Measurements from ENCODE around the gene FGFR3.

FGFR3 gene

DNA sequence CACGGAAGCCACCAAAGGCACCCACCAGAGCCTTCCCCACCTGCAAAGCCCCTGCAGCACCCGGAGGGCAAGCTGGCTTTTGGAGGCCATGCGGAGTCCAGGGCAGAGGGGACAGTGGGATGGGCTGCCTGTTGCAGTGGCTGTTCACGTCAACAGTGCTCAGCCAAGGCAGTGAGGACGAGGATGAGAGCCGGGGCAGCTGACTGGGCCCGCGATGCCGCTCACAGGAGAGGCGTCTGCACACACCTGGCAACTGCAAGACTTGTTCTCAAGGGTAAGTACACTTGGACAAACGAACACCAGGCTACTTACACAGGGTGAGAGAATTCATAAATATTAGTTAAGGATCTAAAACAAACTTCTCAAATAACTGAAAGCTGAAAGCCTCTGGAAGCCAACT is 19.6 kb downstream of the FGFR3 start:
- no peak for FAIRE-seq
- no peak for DNase-seq (ENCODE audit: extremely low spot score, insufficient read length, low read depth)

DNA sequence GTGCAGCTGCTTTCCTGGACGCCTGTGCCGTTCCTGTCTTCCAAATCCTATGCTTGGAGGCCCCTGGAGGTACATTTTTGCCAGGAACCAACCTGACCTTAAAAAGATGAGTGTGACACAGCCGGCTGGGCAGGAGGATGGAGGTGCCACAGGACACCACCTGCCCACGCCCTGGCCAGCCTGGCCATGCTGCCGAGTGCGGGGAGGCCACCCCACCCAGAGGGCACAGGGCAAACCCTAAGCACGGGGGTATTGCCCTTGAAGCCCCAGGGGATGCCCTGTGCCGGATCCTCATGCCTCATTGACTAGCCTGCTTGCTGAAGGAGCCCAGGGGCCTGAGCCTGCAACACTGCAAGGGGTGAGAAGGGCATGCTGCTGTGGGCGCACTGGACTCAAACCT is 20.1 kb downstream of the FGFR3 start:
- FAIRE-seq (no peak), DNase-seq (ENCODE audit: extremely low spot score, insufficient read length, low read depth) (no peak)

DNA sequence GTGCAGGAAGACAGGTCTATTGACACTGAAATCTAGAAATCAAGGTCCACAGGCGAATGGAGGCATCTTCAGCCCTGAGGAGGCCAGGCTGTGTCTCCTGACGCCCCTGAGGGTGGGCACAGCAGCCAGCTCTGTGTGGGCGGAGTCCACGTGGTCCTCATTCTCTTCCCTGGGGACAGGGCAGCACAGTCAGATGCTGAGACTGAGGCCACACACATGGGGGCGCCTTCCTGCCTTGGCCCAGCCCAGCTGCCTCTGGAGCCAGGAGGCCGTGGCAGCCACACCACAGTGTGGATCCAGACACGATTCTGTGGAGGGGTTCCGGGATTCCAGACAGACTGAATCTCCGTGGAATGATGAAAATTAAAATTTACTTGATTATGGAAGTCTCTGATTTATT is 20.8 kb downstream of the FGFR3 start:
- no peak for DNase-seq (ENCODE audit: extremely low spot score, insufficient read length, low read depth)
- FAIRE-seq: no peak

DNA sequence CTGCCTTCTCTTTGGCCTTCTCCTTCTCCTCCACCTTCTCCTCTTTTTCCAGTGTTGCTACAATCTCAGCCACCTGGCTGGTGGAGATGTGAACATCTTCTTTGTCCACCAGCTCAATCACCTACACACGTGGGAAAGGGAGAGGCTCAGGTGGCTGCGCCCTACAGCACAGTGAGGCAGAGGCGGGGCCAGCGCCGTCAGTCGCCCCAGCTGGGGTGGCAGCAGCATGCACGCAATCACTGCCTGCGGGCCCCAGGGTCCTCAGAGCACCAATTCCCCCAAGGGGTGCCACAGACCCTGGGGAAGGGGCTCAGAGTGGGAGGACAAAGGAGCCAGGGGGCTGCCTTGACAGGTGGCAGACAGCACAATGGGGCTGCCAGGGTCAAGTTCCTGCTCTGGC is 21.4 kb downstream of the FGFR3 start:
- no peak for FAIRE-seq
- no peak for DNase-seq (ENCODE audit: extremely low spot score, insufficient read length, low read depth)

DNA sequence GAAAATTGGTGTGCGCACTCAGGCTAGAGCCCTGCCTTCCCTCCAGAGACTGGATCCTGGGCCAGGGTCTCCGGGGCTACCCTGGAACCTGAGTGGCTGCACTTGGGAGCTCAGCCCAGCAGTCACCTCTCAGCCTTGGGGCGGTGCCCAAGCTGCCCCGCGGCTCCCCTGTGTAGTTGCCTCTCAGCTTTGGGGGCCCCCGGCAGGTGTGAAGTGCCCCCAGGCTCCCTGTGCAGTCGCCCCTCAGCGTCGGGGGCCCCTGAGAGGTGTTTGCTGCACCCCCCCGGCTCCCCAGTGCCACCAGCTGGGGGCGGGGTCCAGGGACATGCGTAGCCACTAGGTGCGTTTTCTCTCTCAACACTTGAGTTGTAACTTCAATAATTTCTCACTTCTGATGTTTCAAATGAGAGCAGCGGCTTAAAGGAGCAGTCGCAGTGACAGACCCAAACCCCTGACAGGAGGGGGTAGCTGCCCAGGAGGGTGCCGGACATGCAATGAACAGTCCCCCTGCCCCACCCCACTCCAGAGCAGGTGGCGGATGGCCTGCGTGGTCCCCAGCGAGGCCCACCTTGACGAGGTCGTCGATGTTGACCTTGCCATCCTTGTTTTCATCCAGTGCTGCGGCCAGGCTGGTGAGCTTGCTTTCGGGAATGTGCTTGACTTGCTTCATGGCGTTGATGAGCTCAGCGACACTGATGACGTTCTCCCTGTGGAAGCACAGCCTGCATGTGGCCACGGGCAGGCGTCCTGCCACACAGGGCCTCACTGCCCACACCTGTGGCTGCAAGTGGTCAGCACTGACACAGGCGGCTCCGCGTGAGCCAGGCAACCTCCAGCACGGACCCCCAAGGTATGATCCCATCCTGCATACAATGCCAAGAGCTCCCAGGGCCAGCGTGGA is 22.3 kb downstream of the FGFR3 start:
- no peak for FAIRE-seq

DNA sequence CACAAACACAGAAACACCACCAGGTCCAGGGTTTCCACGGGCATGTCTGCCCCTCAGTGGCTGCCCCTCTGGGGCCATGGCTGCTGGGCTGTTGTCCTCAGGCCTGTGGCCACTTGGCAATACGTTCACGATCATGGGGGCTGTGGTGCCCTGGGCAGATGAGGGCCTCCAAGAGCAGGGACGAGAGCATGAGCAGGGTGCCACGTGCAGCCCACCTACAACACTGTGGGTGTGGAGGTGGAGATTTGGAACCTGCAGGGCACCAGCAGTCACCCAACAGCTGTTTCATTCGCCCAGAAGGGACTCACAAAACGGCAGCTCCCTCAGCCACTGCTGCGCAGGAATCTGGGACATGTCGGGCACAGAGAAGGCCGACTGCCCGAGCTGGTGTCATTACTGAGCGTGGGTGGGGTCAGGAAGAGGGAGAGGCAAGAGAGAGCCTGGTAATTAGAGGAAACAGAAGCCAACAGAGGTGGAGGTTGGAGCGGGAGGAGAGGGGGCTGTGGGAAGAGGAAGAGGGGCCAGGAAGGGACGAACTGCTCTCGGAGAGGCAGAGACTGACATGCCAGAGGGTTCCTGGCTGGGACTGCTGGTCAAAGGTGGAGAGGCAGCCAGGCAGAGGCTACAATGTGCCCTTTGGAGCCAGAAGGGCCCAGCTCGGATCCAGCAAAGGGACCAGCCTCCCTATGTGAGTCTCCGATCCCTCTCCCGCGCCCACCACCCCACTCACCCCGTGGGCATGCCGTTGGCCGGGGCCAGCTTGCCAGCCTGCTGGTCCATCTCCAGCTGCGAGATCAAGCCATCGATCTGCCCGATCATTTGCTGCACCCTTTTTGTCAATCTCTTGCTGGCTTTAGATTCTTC is 23.1 kb downstream of the FGFR3 start:
- DNase-seq (ENCODE audit: extremely low spot score, insufficient read length, low read depth) (no peak), FAIRE-seq (no peak)

More for the DNA sequence above, 22.3 kb downstream of the FGFR3 start:
- no peak for DNase-seq (ENCODE audit: extremely low spot score, insufficient read length, low read depth)

DNA sequence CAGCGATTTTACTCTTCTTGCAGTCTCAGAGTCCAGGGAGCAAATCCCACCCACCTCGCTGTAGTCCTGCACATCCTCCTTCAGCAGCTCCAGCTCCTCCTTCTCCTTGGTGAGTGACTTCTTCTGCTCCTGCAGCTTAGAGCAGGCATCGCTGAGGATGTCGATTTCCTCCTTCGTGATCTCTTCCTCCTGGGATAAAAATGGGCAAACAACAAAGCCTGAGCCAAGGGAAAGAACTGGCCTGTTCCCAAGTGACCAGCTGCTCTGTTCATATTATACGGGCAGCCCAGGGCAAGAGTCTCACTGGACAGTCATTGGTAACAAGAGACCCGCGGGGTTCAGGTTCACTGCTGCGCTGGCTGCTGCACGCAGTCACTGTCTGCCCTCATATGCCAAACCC is 26.2 kb downstream of the FGFR3 start:
- FAIRE-seq (no peak), DNase-seq (ENCODE audit: extremely low spot score, insufficient read length, low read depth) (no peak)

DNA sequence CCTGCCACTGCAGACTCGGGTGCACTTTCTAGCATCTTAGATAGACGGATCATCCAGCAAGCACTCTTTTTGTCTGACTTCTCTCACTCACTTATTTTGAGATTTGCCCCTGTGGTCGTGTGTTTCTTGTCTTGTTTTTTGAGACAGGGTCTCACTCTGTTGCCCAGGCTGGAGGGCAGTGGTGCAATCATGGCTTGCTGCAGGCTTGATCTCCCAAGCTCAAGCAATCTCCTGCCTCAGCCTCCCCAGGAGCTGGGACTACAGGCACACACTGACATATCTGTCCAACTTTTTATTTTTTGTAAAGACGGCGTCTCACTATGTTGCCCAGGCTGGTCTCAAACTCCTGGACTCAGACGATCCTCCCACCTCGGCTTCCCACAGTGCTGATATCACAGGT is 26.7 kb downstream of the FGFR3 start:
- no peak for FAIRE-seq
- no peak for DNase-seq (ENCODE audit: extremely low spot score, insufficient read length, low read depth)

DNA sequence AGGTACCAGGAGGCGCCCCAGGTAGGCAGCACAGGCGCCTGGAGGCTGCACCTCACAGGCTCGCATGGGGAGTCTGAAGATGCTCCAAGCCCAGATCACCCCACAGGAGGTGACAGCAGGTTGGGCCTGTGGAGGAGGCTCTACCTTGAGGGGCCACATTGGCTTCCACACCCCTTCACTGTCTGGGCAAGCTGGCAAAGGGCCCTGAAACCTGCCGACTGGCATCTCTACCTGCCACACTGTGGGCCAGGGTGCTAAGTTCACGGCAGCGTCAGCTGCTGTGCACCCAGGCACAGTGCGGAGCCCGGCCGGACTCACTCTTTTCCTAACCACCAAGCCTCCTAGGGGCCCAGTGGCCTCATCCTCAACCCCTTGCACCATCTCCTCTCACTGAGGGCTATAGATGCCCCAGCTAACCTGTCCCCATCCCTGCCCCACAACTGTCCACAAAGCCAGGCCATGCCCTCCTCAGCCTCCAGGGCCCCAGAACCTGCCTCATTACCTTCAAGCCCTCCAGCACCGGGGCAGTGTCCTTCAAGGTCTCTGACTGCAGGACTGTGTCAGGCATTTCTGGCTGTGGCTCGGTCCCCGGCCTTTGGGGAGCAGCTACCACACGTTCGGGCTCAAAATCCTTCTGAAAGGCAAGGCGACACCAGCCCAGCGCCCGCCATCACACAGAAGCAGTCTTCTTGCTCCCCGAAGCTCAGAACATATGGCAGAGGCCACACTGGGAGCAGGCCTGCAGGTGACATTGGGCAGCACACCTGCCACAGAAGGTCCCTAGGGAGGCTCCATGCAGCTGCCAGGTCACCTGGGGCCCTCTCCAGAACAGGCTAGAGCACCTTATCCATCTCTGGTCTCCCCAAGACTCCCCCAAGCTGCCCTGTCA is 28.8 kb downstream of the FGFR3 start:
- DNase-seq (ENCODE audit: extremely low spot score, insufficient read length, low read depth) (no peak), FAIRE-seq (no peak)

DNA sequence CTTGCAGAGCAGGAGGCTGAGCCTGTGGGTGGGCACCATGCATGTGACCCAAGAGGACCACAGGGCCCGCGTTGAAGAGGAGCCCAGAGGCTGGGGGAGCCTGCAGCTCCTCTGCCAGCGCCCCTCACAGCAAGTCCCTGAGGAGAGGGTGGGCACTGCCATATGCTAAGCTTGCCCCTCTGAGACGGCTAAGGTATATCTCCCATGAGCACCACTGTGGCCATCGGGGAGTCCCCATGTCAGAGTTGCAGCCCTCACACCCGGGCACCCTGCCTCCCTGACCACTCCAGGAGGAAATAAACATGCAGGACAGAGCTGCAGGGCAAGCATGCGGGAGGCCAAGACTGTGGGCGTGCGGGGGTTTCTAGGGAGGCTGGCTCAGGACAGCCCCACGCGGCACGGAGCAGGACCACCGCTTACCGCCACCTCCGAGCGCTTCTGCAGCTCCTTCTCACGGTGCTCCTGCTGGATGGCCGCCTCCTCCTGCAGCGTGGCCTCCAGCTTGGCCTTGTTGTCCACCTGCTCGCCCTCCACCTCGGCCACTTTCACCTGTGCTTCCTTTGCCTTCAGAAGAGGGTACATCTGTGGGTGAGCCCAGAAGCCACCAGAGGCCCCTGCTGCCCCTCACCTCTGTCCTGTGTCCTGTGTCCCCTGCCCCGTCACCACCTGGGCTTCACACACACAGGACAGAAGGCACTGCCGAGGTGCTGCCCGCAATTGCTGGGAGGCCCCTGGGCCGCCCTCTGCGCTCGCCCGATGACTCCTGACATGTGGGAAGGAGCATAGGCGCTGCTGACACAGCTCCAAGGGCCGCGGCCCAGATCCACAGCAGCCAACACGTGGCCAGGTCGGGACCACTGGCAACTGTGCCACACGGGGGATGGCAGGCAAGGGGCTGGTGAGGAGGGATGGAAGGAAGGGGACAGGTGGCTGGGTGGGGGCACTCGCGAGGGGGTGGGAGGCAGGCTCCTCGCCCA is 29.8 kb downstream of the FGFR3 start:
- no peak for FAIRE-seq
- no peak for DNase-seq (ENCODE audit: extremely low spot score, insufficient read length, low read depth)

DNA sequence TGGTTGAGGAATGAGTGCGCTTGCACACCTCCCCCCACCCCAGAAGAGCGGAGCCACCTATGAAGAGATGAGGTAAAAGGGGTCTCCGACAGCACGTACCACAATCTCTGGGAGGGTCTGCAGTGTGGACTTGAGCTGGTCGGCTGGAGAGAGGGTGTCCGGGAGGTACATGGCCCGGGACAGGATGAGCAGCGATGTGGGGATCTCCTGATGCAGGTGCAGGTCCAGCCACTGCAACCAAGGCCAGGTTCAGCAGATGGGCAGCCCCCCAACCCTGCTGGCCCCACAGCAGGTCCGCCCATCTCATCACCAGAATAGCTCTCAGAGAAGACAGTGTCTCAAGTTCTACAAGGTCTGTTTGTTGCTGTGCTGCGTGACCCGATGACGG is 30.4 kb downstream of the FGFR3 start:
- no peak for FAIRE-seq
- no peak for DNase-seq (ENCODE audit: extremely low spot score, insufficient read length, low read depth)

DNA sequence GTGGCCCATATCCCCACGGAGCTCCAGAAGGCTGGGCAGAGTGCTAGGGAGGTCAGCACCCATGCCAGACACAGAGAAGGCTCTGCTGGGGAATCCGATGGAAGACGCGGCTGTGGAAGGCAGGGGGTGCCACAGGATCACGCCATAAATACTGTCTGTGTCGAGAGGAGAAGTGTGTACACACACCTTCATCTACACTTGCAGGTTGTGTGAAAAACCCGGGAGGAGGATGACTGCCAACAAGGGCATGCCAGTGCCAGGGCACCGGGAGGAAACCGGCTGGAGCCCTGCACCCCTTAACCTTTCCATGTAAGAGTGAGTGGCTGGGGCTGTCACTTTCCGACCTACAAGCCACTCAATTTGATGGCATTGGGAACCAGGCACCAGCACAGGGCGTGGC is 31.7 kb downstream of the FGFR3 start:
- FAIRE-seq (no peak), DNase-seq (ENCODE audit: extremely low spot score, insufficient read length, low read depth) (no peak)

DNA sequence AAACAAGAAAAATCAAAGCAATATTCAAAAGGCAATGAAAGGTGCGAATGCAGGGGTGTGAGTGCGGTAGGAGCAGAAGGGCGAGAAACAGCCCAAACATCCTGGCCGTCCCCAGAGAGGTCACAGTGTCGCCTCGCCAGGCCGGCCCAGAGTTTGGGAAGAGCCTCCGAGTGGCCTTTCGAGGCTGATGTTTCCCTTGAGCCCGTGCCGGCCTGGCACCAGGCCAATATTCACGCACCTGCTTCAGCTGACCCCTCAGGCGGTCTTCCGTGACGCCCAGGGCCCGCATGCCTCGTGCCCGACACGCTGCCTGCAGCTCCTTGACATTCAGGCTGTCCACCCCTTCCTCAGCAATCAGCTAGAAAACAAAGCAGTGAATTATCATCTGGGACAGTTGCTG is 32.2 kb downstream of the FGFR3 start:
- DNase-seq (ENCODE audit: extremely low spot score, insufficient read length, low read depth): no peak
- no peak for FAIRE-seq

DNA sequence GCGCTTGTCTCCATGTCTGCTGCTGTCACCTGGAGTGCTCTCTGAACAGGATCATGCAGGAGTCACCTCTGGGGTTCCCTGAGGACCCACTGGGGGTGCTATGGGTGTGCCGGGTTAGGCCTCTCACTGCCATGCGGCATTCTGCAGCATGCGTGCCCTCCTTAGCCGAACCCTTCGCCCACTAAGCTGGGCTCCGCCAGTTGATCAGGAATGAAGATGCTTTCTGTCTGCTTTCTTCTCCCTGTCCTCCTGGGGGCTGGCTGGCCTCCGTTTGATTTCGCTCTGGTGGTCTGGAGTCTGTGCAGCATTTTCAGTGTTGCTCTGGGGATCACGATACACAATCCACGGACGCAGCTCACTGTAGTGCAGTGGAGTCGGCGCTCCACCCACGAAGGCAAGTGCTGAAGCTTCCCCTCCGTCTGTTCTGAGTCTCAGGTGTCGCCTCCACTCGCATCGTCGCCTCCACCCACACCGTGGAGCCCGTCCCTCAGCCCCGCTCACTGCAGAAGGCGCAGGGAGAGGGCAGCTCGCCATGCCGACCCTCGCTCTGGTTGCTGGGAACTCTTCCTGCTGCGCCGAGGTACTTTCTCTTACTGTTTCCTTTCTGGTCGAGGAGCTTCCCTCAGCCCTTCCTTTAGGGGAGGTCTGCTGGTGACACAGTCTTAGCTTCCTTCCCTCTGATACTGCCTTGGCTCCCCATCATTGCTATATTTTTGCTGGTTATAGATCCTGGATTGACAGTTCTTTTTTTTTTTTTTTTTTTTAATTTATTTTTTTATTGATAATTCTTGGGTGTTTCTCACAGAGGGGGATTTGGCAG is 33.6 kb downstream of the FGFR3 start:
- DNase-seq (ENCODE audit: extremely low spot score, insufficient read length, low read depth) (no peak), FAIRE-seq (no peak)

DNA sequence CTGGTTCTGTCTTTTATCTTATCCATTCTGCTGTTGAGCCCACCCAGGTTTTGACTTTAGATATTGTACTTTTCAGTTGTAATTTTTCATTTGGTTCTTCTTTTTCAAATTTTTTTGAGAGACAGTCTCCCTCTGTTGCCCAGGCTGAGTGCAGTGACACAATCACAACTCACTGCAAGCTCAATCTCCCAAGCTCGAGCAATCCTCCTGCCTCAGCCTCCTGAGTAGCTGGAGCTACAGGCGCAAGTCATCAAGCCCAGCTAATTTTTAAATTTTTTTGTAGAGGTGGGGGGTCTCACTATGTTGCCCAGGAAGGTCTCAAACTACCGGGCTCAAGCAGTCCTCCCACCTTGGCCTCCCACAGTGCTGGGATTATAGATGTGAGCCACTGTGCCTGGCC is 37.1 kb downstream of the FGFR3 start:
- DNase-seq (ENCODE audit: extremely low spot score, insufficient read length, low read depth): no peak
- no peak for FAIRE-seq

DNA sequence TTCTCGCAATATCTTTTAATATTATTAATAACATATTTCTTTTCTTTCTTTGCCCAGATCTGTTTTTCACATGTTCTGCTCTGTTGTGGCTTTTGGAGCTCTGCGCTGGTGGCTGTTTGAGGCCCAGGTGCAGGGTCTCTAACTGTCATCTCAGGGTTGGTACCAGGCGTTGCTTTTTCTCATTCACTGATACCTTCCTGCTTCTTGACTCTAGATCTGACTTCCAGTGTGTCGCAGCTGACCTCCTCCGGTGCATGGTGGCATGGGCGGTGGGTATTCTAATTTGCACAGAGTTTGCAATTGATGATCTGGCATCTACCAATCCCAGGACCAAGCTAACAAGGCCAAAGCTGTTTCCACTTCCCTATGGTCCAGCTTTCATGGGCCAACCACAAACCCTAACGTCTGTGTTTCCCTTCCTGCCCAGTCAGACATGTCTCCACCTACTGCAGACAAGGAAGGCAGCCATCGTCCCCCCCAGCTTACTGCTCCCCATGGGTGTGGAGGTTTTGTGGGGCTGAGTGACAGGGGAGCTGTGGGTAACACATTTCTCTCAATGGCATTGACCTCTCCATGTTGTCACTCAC is 37.6 kb downstream of the FGFR3 start:
- FAIRE-seq (no peak), DNase-seq (ENCODE audit: extremely low spot score, insufficient read length, low read depth) (no peak)

DNA sequence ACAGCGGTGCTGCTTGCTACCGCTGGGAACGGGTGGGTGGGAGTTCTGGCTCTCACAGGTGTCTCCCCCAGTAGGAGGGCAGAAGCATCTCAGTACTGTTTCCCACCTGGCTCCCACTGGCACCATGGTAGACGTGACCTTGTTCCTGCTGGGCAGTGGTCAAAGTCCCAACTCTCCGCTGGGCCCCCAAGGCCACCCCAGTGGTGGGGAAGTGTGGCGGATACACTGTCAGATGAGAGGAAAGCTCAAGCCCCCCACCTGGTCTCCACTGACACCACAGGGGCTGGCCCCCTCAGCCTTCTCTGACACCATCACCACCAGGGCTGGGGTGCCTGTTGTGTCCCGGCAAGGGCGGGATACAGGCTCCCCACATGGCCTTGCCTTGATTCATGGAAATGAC is 38.2 kb downstream of the FGFR3 start:
- DNase-seq (ENCODE audit: extremely low spot score, insufficient read length, low read depth) (no peak), FAIRE-seq (no peak)

DNA sequence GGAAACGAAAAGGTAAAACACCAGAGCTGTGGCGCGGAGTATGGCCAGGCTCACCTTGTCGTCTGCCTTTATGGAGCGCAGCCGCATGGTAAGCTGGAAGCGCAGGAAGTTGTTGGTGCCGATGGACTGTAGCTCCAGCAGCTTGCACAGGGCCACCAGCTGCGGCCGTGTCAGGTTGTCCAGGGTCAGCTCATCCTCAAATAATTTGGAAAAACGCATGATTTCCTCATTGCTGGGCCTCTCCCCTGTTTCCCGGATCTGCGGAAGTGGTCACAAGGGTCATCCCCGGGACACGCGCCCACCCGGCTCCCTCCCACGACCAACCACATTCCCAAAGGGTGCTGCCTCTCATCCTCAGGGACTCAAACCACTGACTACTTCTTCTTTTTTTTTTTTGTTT is 39.6 kb downstream of the FGFR3 start:
- FAIRE-seq (no peak), DNase-seq (ENCODE audit: extremely low spot score, insufficient read length, low read depth) (no peak)
